NCI-H1092 treated with DMSO at 0.1 percent for 48 hours (cell line): ENCODE measurements around the gene VEGFA.
"Not testable (repeated sequence)": the region's sequence is repeated elsewhere in the genome, so short reads cannot be mapped to it uniquely, and the experiment has no call there.

Experiments
- DNase-seq: peaks from one replicate; lab custom pipeline; 2025; lab: John Stamatoyannopoulos, UW

The VEGFA gene

DNA sequence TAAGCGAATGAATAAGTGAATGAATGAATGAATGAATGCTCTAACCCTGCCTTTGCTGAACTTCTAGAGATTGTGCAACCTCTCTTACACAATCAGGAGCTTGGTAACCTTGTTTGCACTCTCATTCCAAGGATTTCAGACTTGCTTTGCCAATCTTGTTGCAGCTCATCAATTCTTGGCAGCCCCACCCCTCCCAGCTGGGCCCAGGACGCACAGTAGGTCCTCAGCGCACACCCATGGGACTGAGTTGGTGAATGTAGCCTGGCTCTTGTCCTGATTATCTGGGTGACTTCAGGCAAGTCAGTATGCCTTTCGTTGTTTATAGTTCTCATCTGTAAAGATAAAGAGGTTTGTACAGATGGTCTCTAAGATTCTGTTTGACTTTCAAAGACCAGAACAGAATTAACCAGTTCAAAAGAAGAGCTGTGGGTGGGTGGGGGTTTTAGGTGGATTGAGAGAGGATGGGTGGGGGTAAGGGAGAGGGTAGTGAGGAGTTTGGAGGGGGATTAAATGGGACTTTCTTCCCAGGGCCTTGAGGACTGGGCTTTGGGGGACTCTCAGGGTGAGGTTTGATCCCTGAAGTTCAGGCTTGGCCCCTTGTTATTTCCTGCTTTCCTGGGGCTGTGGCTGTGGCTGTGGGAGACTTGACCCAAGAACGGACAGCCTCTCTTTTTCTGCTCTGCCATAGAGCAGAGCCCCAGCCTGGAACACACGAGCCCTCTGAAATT lies 33.2 kb downstream of the VEGFA start:
- no peak for DNase-seq

DNA sequence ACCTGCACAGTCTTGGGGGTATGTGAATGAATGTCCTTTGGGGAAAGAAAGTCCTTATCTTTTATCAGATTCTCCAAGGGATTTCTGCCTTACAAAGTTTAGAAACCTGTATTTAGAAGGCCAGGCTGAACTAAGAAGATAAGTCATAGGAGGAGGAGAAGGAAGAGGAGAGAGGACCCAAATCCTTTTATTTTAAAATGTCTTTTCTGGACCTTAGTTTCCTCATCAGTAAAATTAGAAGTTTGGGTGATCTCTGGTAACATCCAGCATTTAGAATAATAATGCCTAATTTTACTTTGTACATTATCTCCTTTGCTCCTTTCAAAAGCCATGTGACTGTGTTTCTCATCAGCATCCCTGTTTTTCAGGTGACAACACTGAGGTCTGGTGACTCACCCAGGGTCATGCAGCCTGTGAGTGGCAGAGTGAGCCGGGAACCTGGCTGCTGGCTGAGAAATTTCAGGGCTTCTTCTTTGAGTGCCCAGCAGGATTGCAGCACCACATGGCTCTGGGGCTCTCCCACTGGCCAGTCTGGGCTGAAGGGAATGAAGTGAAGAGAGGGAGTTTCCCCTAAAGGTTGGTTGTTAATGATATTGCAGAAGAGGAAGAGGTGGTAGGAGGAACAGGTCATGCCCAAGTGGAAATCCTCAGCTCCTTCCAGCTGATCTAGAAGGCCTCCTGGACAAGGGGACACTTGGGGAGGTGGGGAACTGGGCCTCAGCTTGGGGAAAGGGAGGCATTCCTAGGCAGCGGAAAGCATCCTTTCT lies 34.0 kb downstream of the VEGFA start:
- no peak for DNase-seq

DNA sequence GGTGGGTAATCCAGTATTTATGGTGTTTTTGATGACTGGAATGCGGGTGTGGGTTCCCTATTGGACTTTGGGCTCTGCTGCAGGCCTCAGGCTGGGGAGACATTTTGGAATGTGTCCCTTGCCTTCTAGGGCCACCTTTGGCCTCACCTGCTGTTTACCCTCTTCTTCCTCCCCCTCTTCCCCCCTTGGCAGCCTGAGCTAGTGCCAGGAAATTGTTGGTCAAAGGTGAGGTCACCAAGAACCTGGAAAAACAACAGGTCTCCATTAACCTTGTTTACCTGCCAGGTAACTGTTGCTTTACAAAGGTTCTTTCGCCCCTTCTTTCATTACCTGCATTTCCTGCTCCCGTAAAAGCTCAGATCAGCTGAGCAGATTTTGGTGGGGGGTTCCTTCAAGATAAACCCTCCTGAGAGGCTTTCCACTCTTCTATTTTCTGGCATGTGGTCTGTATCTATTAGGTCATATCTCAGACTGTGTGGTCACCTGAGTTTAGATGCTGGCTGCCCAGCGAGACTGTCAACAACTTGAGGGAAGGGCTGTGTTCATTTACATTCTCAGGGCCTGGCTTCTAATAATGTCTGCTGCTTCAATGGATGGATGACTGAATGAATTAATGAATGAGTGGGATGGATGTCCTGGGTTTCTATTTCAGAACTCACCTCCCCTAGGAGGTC lies 34.7 kb downstream of the VEGFA start:
- no peak for DNase-seq

DNA sequence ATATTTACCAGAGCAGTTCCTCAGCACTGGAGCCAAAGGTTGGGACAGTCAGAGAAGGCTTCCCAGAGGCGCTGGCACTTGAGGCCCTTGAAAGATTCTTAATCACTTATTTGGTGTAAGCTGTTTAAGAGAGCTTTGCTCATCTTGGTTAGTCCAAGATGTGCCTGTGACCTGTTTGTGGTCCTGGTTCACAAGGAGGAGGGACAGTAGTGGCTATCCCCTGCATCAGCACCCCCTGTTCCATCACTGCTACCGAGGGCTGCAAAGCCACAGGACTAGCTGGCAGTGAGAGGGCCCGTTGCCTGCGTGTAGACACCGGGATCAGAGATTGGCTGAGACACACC lies 35.7 kb downstream of the VEGFA start:
- no peak for DNase-seq

DNA sequence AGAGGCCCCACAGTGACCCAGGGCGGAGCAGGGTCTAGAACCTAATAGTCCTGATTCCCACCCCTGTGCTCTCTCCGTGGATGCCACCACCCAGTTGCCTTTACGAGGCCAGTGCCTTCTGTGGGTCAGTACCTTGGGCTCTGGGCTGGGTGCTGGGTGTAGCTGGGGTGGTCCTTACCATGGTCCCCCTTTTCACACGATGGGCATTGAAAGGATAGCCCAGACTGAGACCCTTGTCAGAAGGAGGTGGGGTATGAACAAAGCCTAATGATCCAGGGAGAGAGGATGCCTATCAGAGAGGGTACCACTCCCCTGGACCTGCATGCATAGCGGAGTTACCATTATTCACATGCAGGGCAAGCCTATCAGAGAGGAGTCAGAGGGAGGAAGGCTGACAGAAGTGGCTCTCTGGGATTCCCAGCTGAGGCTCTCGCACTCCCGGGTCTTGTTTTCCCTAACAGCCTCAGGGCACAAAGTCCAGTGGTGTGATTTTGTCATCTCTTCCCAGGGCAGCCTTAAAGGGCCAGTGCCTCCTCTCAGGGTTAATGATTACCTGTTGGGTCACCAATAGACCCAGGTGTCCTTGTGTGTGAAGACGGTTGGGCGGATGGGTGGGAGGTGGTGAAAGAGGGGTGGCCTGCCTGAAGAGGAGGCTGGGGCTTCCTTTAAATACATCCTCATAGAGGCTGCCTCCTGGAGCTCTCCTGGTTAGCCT lies 36.2 kb downstream of the VEGFA start:
- DNase-seq: no peak

DNA sequence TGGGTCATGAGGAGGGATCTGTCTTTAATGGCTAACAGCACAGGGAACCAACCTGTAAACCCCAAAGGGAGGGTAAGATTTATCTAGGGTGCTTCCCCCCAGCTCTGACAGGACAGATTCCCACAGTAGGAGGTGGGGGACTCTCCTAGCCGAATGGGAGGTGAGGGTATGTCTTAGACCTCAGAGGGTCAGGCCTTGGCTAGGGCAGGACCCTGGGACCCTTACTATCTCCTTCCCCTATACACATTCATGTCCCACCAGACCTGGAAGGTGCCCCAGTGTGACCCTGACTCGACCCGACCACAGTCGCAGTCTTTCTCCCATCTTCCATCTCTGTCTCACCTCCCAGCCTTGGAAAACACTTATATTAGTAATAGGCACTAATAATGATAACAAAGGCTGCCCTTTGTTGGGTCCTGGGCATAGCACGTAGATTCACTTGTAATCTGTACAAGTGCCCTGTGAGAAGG lies 36.8 kb downstream of the VEGFA start:
- DNase-seq: no peak

DNA sequence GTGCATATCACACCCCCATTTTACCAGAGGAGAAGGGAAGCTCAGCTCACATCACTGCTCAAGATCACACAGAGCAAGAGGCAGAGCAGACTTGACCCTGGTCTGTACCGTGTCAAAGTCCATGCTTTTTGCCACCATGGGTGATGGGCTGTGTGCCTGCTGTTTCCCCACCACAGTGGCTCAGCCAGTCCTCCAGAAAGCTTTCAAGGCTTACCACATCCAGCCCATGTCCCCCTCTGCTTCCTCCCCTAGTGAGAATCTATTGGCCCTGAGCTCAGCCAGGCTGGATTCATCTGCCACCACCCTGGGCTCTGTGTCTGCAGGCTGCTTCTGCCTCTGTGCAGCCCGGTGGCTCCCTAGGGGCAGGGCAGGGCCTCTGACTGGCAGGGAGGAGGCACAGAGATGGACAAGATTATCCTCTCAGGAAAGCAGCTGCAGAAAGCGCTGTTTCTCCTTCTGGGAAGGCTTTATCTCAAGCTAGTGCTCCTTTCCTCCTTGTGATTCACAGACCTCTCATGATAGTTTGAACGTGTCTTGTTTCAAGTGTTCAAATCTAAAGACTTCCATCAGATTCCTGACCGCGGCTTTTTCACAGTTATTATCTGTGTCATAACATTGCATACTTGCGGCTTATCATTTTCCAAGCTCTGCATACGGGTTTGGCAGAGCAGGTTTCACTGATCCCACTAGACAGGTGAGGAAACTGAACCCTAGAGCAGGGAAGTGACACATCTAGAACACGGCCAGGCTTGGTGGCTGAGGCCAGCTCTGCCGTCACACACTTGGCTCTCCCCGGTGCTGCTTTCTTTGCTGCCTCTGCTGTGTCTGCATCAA lies 37.4 kb downstream of the VEGFA start:
- DNase-seq: no peak

DNA sequence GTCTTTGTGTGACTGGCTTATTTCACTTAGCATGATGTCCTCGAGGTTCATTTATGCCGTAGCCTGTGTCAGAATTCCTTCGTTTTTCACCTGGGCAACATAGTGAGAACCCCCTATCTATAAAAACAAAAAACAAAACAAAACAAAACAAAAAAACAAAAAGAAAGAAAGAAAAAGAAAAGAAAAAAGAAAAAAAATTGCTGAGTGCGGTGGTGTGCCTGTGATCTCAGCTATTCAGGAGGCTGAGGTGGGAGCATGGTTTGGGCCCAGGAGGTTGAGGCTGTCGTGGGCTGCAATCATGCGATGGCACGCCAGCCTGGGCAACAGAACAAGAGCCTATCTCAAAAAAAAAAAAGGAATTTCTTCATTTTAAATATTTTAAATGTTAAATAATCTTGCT lies 38.4 kb downstream of the VEGFA start:
- no peak for DNase-seq

DNA sequence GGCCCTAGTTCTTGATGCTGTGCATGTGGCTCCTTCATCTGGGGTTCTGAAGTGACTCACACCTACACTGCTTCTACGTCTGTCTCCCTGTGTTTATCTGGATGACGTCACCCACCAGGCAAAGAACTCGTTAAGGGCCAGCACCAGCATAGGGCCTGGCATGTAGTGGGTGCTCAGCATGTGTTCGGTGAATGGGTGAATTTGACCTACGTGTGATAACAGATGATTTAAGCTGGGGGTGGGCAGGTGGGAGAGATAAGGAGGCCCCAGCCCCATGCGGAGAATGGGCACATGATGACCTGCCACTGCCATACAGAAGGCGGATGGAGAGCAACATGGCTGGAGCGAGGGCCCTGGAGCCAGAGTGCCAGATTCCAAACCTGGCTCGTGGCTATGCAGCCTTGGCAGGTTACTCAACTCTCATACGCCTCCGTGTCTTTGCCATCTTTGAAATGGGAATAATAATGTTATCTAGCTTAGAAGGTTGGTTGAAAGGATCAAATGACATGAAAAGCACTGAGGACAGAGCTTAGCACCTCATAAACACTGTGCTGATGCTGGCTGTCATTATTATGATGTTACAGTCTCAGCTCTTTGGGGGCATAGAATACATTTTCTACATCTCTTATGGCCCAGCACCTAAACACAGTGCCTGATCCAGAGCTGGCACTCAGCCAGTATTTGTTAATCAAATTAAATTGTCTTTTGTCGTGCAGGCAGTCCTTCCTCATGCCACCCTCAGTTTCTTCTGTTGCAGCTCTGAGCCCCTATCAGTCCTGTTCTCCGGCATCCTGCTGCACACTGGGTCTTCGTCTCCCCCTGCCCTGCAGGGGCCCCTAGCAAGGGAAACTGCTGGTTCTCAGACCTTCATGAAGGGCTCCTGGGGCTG lies 39.6 kb downstream of the VEGFA start:
- DNase-seq: peak; percentile 28

DNA sequence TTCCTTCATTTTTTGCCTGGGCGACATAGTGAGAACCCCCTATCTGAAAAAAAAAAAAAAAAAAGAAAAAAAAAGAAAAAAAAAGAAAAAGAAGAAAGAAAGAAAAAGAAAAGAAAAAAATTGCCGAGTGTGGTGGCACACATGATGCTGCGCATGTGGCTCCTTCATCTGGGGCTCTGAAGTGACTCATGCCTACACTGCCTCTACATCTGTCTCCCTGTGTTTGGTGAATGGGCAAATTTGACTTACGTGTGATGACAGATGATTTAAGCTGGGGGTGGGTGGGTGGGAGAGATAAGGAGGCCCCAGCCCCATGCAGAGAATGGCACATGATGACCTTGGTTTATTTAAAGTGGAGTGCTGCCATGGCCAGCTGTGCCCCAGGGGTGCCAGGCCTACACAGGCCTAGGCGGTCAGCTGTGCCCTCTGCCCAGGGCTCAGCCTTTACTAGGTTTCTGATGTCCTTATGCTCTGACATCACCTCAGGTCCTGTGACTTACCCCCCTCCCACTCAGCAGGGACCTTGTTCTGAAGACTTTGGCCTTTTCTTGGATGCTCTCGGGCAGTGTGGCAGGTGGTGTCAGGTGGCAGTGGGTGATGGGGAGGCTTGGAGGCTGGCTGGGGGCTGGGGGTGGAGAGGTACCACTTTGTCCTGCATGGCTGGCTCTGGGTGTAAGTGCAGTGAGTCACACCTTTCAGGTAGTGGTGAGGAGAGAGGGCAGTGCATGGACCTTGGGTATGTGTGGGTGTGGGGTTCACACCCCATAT lies 41.1 kb downstream of the VEGFA start:
- DNase-seq: no peak

DNA sequence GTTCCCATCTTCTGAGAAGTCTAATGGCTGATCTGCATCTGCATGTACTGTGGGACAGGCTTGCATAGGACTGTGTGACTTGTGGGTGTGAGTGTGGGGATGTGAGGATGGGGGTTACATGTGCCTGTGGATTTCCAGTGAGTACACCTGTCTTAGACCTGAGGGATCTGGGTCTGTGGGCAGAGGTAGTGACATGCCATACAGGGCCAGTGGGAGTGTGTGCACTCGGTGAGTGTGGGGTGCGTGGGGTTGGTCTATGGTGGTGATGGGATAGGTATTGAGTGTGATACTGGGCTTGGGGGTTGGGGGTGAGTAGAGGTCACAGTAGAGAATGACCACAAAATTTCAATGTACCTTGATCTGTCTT lies 41.7 kb downstream of the VEGFA start:
- no peak for DNase-seq

DNA sequence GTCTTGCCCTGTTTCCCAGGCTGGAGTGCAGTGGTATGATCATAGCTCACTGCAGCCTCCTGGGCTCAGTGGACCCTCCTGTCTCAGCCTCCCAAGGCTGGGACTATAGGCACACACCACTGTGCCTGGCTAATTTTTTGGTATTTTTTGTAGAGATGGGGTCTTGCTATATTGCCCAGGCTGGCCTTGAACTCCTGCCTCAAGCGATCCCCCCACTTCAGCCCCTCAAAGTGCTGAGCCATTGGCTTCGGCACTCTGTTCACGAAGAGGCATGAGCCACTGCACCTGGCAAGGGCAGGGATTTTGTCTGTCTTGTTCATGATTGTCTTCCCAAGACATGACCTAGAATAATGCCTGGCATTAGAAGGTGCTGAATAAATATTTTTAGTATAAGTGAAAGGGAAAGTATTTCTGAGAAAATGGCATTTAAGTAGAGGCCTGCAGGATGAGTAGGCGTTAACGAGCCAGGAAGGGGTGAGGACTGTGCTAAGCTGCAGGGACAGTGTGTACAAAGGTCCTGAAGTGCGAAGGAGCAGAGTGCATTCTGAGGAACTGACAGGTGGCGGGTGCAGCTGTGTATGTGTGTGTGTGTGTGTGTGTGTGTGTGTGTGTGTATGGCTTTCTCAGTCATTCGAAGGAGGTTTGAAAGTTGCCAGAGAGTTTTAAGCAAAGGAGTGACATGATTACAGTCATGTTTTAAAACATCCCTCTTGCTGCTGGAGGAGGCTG lies 43.0 kb downstream of the VEGFA start:
- DNase-seq: no peak

DNA sequence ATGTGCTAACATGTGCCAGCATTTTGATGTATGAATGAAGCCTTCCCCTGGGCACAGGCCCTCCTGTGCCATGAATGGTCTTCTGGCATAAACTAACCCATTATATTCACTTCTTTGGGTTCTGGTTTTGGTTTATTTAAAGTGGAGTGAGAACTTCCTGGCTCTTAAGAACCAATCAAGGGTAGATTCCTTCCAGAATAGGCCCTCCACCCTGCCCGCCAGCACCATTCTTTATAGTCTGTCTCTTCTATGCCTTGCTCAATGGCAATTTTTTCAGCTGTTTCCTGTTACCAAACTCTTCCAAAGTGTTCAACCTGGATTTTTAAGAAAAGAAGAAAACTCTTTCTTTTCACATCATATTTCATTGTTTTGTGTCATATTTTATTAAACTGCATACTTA lies 44.1 kb downstream of the VEGFA start:
- DNase-seq: no peak

DNA sequence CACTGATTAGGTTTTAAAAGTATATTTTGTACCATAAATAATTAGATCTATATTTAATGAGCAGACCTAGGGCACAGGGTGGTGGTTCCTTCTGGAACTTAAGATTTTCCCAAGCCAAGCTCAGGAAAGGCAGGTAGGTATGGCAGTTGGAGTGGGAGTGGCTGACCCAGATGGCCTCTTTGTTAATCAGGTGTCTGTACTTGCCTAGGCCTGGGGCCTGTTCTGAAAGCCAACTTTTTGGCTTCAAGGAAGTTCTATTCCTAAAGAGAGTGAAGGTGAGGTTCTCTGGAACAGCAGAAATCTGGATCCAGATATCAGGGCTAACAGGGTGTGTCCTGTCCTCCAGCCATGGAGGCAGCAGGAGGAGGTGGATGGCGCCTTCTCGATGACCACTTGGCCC lies 44.9 kb downstream of the VEGFA start:
- no peak for DNase-seq

DNA sequence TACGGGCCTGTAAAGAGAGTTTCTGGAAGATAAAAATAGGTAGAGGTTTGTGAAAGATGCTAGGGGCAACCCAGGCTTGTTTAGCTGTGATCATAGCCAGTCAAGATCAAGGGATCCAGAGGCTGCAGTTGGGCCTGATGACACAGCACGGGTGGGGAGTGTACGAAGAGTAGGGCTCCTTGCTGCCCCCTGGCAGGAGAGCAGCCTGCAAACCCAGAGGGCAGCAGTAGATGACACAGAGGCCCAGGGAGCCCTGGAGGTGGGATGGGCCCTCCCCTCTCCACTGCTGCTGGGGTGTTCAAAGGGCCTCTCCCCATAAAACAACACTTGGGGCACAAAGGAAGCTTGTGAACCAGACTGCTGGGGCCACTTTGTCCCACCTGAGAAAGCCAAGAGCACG lies 47.2 kb downstream of the VEGFA start:
- DNase-seq: no peak

DNA sequence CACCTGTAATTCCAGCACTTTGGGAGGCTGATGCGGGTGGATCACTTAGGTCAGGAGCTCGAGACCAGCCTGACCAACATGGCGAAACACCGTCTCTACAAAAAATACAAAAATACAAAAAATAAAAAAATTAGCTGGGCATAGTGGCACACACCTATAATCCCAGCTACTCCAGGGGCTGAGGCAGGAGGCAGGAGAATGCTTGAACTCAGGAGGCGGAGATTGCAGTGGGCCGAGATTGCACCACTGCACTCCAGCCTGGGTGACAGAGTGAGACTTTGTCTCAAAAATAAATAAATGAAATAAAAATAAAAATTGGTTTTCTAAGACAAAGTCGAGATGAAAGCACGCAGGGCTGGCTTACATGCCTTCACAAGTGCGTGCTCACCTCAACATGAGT lies 49.0 kb downstream of the VEGFA start:
- DNase-seq: not testable (repeated sequence)

DNA sequence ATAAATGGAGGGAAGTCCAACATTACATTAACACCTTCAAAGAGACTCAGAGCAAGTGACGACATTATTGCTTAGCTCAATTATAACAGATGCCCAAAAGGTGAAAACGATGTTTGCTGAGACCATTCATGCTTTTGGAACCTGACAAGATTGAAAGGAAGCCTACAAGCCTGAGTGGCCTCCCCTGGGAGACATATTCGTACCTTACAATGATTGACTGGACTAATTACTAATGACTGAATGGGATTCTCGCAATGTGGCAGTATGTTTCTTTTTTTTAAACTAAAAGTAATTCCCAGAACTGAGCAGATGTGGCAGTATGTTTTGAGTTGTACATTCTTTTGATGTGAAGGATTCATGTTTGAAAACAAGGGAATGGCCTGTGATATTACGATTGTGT lies 49.9 kb downstream of the VEGFA start:
- no peak for DNase-seq

DNA sequence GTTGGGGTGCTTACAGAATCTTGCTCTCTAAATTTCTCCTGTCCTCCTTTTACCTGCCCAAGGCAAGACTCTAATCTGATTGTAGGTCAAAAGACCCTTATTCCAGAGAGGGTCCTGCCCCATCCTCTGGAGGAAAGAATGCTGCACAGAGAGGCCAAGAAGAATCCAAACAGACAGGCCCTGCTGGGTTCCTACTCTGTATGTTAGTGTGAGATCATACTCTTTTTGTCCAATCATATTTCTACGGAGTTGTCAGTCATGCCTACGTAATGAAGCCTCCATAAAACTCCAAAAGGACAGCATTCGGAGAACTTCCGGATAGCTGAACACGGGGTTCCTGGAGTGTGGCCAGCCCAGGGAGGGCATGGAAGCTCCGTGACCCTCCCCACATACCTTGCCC lies 50.5 kb downstream of the VEGFA start:
- no peak for DNase-seq
